ENCODE results near the gene ZFYVE26.

ZFYVE26 gene

GRCh38 chr14:67762051-67762450 is 54.3 kb downstream of the ZFYVE26 start:
- DNase-seq (ENCODE audit: low spot score) = no peak
- in situ Hi-C loops (cut with MboI; ENCODE audit: low pct_unique_long_range_greater_than_20kb, low sequenced_read_pairs, unreplicated experiment) = no loop called here
- TF ChIP-seq CTCF (IDR thresholded peaks at IDR 0.05; ENCODE audit: extremely low read depth, insufficient read depth, missing control alignments) = no peak

GRCh38 chr14:67759916-67760315 is 56.5 kb downstream of the ZFYVE26 start:
- in situ Hi-C loops (cut with MboI; ENCODE audit: low pct_unique_long_range_greater_than_20kb, low sequenced_read_pairs, unreplicated experiment) = no loop called here
- DNase-seq (ENCODE audit: low spot score) = no peak

GRCh38 chr14:67757175-67757574 is 59.2 kb downstream of the ZFYVE26 start:
- TF ChIP-seq CTCF (IDR thresholded peaks at IDR 0.05; ENCODE audit: extremely low read depth, insufficient read depth, missing control alignments) = no peak
- in situ Hi-C loops (cut with MboI; ENCODE audit: low pct_unique_long_range_greater_than_20kb, low sequenced_read_pairs, unreplicated experiment) = no loop called here
- no peak for DNase-seq (ENCODE audit: low spot score)

More at GRCh38 chr14:67759916-67760315, 56.5 kb downstream of the ZFYVE26 start:
- no peak for TF ChIP-seq CTCF (IDR thresholded peaks at IDR 0.05; ENCODE audit: extremely low read depth, insufficient read depth, missing control alignments)

- in situ Hi-C loops (cut with MboI; ENCODE audit: low pct_unique_long_range_greater_than_20kb, low sequenced_read_pairs, unreplicated experiment) = no loop called here
- DNase-seq (ENCODE audit: low spot score) = no peak
- TF ChIP-seq CTCF (IDR thresholded peaks at IDR 0.05; ENCODE audit: extremely low read depth, insufficient read depth, missing control alignments) = no peak
These were observed 59.9 kb downstream of the ZFYVE26 start for GRCh38 chr14:67756496-67756895.

GRCh38 chr14:67749341-67750084 is 66.9 kb downstream of the ZFYVE26 start:
- in situ Hi-C loops (cut with MboI; ENCODE audit: low pct_unique_long_range_greater_than_20kb, low sequenced_read_pairs, unreplicated experiment) = no loop called here
- DNase-seq (ENCODE audit: low spot score) = no peak
- TF ChIP-seq CTCF (IDR thresholded peaks at IDR 0.05; ENCODE audit: extremely low read depth, insufficient read depth, missing control alignments) = no peak

GRCh38 chr14:67748312-67748711 is 68.1 kb downstream of the ZFYVE26 start:
- TF ChIP-seq CTCF (IDR thresholded peaks at IDR 0.05; ENCODE audit: extremely low read depth, insufficient read depth, missing control alignments) = no peak
- DNase-seq (ENCODE audit: low spot score) = no peak
- in situ Hi-C loops (cut with MboI; ENCODE audit: low pct_unique_long_range_greater_than_20kb, low sequenced_read_pairs, unreplicated experiment) = no loop called here

Measured in GM13977 (cell line).